Measurements from ENCODE around the gene AFTPH.

Gene AFTPH

GRCh38 chr2:64542071-64543007, 18.2 kb downstream of the AFTPH start:
- DNase-seq, result no peak

GRCh38 chr2:64543008-64543697, 19.0 kb downstream of the AFTPH start:
- peak; percentile 69 for DNase-seq

GRCh38 chr2:64548761-64549160, 24.6 kb downstream of the AFTPH start:
- DNase-seq, result no peak

- no peak for DNase-seq
Observed at GRCh38 chr2:64550042-64550441, 25.9 kb downstream of the AFTPH start.

GRCh38 chr2:64551851-64552250, 27.7 kb downstream of the AFTPH start:
- no peak for DNase-seq

GRCh38 chr2:64554117-64554516, 30.0 kb downstream of the AFTPH start:
- DNase-seq, result no peak

GRCh38 chr2:64558445-64559081, 34.4 kb downstream of the AFTPH start:
- no peak for DNase-seq

GRCh38 chr2:64562148-64562784, 38.1 kb downstream of the AFTPH start:
- DNase-seq, result peak; percentile 20

- no peak for DNase-seq
Observed at GRCh38 chr2:64563436-64563938, 39.4 kb downstream of the AFTPH start.

- DNase-seq, result no peak
Observed at GRCh38 chr2:64565949-64566710, 42.0 kb downstream of the AFTPH start.

GRCh38 chr2:64567473-64567872, 43.3 kb downstream of the AFTPH start:
- no peak for DNase-seq

- no peak for DNase-seq
Observed at GRCh38 chr2:64568836-64569235, 44.7 kb downstream of the AFTPH start.

GRCh38 chr2:64574871-64575270, 50.7 kb downstream of the AFTPH start:
- DNase-seq, result no peak

- no peak for DNase-seq
Observed at GRCh38 chr2:64581018-64581417, 56.9 kb downstream of the AFTPH start.

GRCh38 chr2:64581777-64582539, 57.8 kb downstream of the AFTPH start:
- DNase-seq, result no peak

GRCh38 chr2:64582774-64583340, 58.7 kb downstream of the AFTPH start:
- no peak for DNase-seq

- no peak for DNase-seq
Observed at GRCh38 chr2:64586054-64586453, 61.9 kb downstream of the AFTPH start.

- DNase-seq, result peak; percentile 70
Observed at GRCh38 chr2:64586883-64587481, 62.9 kb downstream of the AFTPH start.

- DNase-seq, result no peak
Observed at GRCh38 chr2:64587561-64587960, 63.4 kb downstream of the AFTPH start.

GRCh38 chr2:64591188-64591587, 67.1 kb downstream of the AFTPH start:
- no peak for DNase-seq
